K562 (cell line): Measurements from ENCODE around the gene ZBTB8A. TPM values are rescaled to one million over a fixed set of nuclear protein-coding genes. Genes with fewer than 3 reads are reported as not detected.

ENCODE experiments used
- ATAC-seq: fragments of 200-7000 bp; cut with Tn5 transposase; 3 replicates; pipeline ENCODE4 v1.9.1; 2020; ENCODE audit warnings: moderate library complexity
- BruUV-seq: library from RNA; stranded (reverse); fragments of 400-500 nt; replicated peaks from 2 replicates; lab custom pipeline; 2021; lab: Mats Ljungman, UMichigan
- CTCF ChIA-PET: fragments of 300-600 bp; formaldehyde crosslinking; extraction: SDS; loops from one replicate; lab custom pipeline; 2021; ENCODE audit warnings: low intra/inter-chr PET ratio; lab: Yijun Ruan, JAX
- POLR2A ChIA-PET: fragments of 300-600, 350-650 bp; sonication (Branson Sonifier 250); formaldehyde crosslinking; extraction: SDS; loops from one replicate; lab custom pipeline; 2021; ENCODE audit warnings: antibody characterized with exemption, inconsistent platforms; lab: Yijun Ruan, JAX
- DNase-seq, 4 experiments: peaks; one replicate each; pipeline versions ENCODE4 v3.0.0 to v3.0.0-alpha.2; 2011 to 2018; ENCODE audit warnings: low spot score in 3 of 4, mixed read lengths in 3 of 4; ENCODE audit errors: extremely low read depth in 1 of 4
- FAIRE-seq: peaks from 2 replicates; lab custom pipeline; 2011; peaks lifted over from hg19 to GRCh38; lab: Jason Lieb, UNC
- H2AFZ ChIP-seq: 2 replicates; pipeline ENCODE4 v1.6.0; 2011; ENCODE audit warnings: low read depth, low read length, control low read depth, inconsistent platforms
- H3K27ac ChIP-seq: fragments of 200-600 bp; 3 replicates; pipeline ENCODE4 v1.8.0; 2011; ENCODE audit warnings: low read depth, mild to moderate bottlenecking, control low read depth, inconsistent platforms, low read length, moderate library complexity, mixed read lengths; ENCODE audit errors: extremely low read depth
- H3K27me3 ChIP-seq, 2 experiments: fragments of 300-600 bp in 1 of 2; 2 replicates in 1 of 2; 3 replicates in 1 of 2; pipeline versions ENCODE4 v1.6.0 to v1.8.0; 2011; ENCODE audit warnings: inconsistent platforms in 2 of 2, low read length in 2 of 2, mild to moderate bottlenecking in 1 of 2, mixed read lengths in 1 of 2, moderate library complexity in 1 of 2; ENCODE audit not compliant: control insufficient read depth in 2 of 2, insufficient read depth in 2 of 2
- H3K36me3 ChIP-seq: fragments of 300-600 bp; 3 replicates; pipeline ENCODE4 v1.8.0; 2011; ENCODE audit warnings: mild to moderate bottlenecking, low read length, inconsistent platforms; ENCODE audit not compliant: control insufficient read depth, insufficient read depth
- H3K4me1 ChIP-seq, 2 experiments: fragments of 200-600 bp in 1 of 2; replicated peaks in 1 of 2; 2 replicates in 1 of 2; 3 replicates in 1 of 2; pipeline versions ENCODE4 v1.5.1 to v1.8.0; 2011; ENCODE audit warnings: inconsistent platforms in 2 of 2, low read length in 2 of 2, mild to moderate bottlenecking in 1 of 2, mixed read lengths in 1 of 2, moderate library complexity in 1 of 2; ENCODE audit not compliant: control insufficient read depth in 2 of 2, insufficient read depth in 2 of 2
- H3K4me2 ChIP-seq: 2 replicates; pipeline ENCODE4 v1.6.1; 2011; ENCODE audit warnings: low read length, control low read depth, inconsistent platforms, mixed read lengths; ENCODE audit not compliant: insufficient read depth
- H3K4me3 ChIP-seq: fragments of 200-600 bp; sonication (generic), shearing (Covaris generic); 2 replicates; pipeline ENCODE4 v1.5.1; 2016; ENCODE audit warnings: control low read depth, inconsistent platforms
- H3K79me2 ChIP-seq: fragments of 200-600 bp; 3 replicates; pipeline ENCODE4 v1.8.0; 2011; ENCODE audit warnings: low read length, inconsistent platforms; ENCODE audit not compliant: control insufficient read depth, insufficient read depth
- H3K9ac ChIP-seq, 2 experiments: 2 replicates each; pipeline versions ENCODE4 v1.6.0 to v1.6.1; 2011; ENCODE audit warnings: low read depth in 2 of 2, low read length in 2 of 2, control low read depth in 1 of 2, inconsistent platforms in 1 of 2, mild to moderate bottlenecking in 1 of 2, mixed read lengths in 1 of 2; ENCODE audit not compliant: insufficient read depth in 1 of 2
- H3K9me1 ChIP-seq: one replicate; pipeline ENCODE4 v1.6.0; 2011; ENCODE audit warnings: inconsistent platforms, mild to moderate bottlenecking, low read length, moderate library complexity; ENCODE audit not compliant: control insufficient read depth, insufficient read depth
- H3K9me3 ChIP-seq: replicated peaks from 2 replicates; pipeline ENCODE4 v1.5.1; 2011; ENCODE audit warnings: low read depth, low read length, inconsistent platforms; ENCODE audit not compliant: control insufficient read depth, insufficient read depth
- H4K20me1 ChIP-seq: replicated peaks from 2 replicates; pipeline ENCODE4 v1.6.1; 2011; ENCODE audit warnings: low read length, inconsistent platforms, mixed read lengths; ENCODE audit not compliant: control insufficient read depth, insufficient read depth
- GATAD2B ChIP-seq: fragments of 450-650 bp; IDR thresholded peaks from 2 replicates; pipeline ENCODE4 v1.6.1; 2017; ENCODE audit warnings: mild to moderate bottlenecking, borderline replicate concordance
- JUND ChIP-seq, 2 experiments: IDR thresholded peaks; 2 replicates in 1 of 2; 3 replicates in 1 of 2; pipeline ENCODE4 v1.6.1; 2011; ENCODE audit warnings: borderline replicate concordance in 2 of 2, low read depth in 2 of 2, low read length in 2 of 2, improper control_type of control experiment in 1 of 2, missing biosample characterization in 1 of 2, missing genetic modification characterization in 1 of 2, missing genetic modification reagents in 1 of 2
- SPI1 ChIP-seq: IDR thresholded peaks from 2 replicates; pipeline ENCODE4 v1.6.1; 2011; ENCODE audit warnings: low read depth, low read length, control low read depth, borderline replicate concordance
- SREBF1 ChIP-seq: fragments of 150-350 bp; IDR thresholded peaks from 2 replicates; pipeline ENCODE4 v1.6.1; 2014; ENCODE audit warnings: antibody characterized with exemption, low read depth, low read length, borderline replicate concordance
- SREBF2 ChIP-seq: sonication (generic); formaldehyde crosslinking; IDR thresholded peaks from 2 replicates; pipeline ENCODE4 v1.4.0; 2020; ENCODE audit warnings: mild to moderate bottlenecking, missing genetic modification reagents
- ZNF140 ChIP-seq: fragments of 250-450 bp; sonication (Bioruptor Pico); IDR thresholded peaks from 2 replicates; pipeline ENCODE4 v1.8.0; 2021; ENCODE audit warnings: moderate library complexity, mild to moderate bottlenecking, inconsistent platforms
- whole genome bisulfite sequencing: fragments of 100-300 bp; shearing (Covaris generic); methylation state at CpG from one replicate; pipeline ENCODE4 v1.1.6; 2016; ENCODE audit warnings: low coverage, mixed read lengths; ENCODE audit not compliant: insufficient coverage; ENCODE audit errors: missing lambda C conversion rate; 5-methylcytosine and 5-hydroxymethylcytosine counted together
- in situ Hi-C: fragments of 300-500 bp; cut with MboI; formaldehyde crosslinking; loops from 4 replicates; pipeline ENCODE4 v1.15.0; 2018; ENCODE audit warnings: inconsistent platforms, mixed read lengths
- intact Hi-C: fragments of 100-400 bp; cut with micrococcal nuclease; formaldehyde crosslinking; loops from 2 replicates; pipeline ENCODE4 v1.14.2; 2022
- polyA plus RNA-seq, 8 experiments: library from polyadenylated mRNA; depleted of rRNA in 4 of 8; stranded (reverse) in 5 of 8; unstranded in 3 of 8; fragments of >200 nt; fragmentation: Nextera tagmentation in 2 of 8; fragmentation: Illumina TruSeq in 1 of 8; extraction: Ambion mirVana in 2 of 8; extraction: Trizol in 1 of 8; gene quantifications; 2 replicates each; pipeline versions ENCODE4 v1.2.1 to v1.2.3, GENCODE V29; 2011 to 2014; ENCODE audit warnings: inconsistent platforms in 1 of 8, missing spikeins in 1 of 8
- total RNA-seq, 7 experiments: library from RNA; depleted of rRNA in 6 of 7; stranded (reverse); fragments of >200 nt in 6 of 7; fragmentation: Illumina TruSeq in 2 of 7; extraction: Trizol in 2 of 7; gene quantifications; 2 replicates each; pipeline versions ENCODE4 v1.2.1 to v1.2.3, GENCODE V29; 2011 to 2021; ENCODE audit warnings: low replicate concordance in 1 of 7

ZBTB8A gene
- total and polyA plus RNA-seq, 9 of the 15 experiments (the other 6 are each of a cell fraction or from before 2014, with no cell fraction given) = 0.01 to 0.64 (median 0.09) TPM

DNA sequence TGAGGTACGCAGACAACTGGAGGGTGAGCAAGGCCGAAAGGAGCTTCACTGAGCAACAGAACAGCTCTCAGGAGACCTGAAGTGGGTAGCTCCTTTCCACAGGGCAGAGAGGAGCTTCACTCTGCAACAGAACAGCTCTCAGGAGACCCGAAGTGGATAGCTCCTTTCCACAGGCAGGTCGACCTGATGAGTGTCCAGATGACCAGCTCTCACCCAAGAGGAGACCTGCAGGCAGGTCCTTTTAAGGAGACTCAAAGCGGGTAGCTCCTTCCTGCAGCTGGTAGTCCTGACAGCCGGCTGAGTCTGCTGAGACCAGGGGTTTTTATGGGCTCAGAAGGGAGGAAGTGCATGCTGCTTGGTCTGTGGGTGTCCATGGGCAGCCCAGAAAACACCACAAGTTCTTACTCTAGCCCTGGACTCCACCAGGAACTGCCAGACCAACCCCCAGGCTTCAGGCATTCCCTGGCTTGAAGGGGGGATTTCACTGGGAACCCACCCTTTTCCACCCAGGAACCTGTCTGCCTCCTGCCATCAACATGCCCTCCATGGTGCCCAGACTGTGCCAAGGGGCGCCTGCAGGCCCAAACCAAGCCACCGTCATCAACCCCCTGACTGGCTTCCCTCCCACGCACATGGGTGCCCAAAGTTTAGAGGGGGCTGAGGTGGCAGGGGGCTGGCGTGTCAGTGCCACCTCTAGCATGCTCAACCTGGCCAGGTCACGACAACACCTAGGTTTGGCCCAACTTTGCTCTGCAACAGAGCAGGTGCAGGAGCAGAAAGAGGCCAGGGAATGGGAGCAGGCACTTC is 67.5 kb downstream of the ZBTB8A start:
- Histone ChIP-seq H3K27ac (no peak overlapping the region), H3K4me3 (no peak overlapping the region), H3K4me2 (no peak overlapping the region), H3K27me3 (peaks cover 19 to 23% of the 10 kb centered on the region in 2 experiments; a peak in 4 of 5 replicates), H4K20me1 (no peaks in the 10 kb centered on the region), H3K9me3 (no peaks in the 10 kb centered on the region), H2AFZ (no peak overlapping the region), H3K36me3 (no peaks in the 10 kb centered on the region), H3K9ac (no peak overlapping the region; a peak in 2 of 4 replicates), H3K9me1 (no peaks in the 10 kb centered on the region), H3K4me1 (peaks cover 0 to 8% of the 10 kb centered on the region in 2 experiments; a peak in 2 of 5 replicates), H3K79me2 (no peaks in the 10 kb centered on the region)
- in situ Hi-C loops (no loop called here), intact Hi-C loops (no loop called here)
- ATAC-seq (peak; percentile 57), FAIRE-seq (no peak), DNase-seq (no peak)
- 3% methylated on average over 11 of the region's 11 CpGs for WGBS
- TF ChIP-seq SPI1 (peak; percentile 43; the same call in 1 of the 2 replicates), ZNF140 (CRISPR knock-in tag) (no peak), SREBF2 (CRISPR knock-in tag) (no peak), GATAD2B (no peak), SREBF1 (no peak), JUND (IDR thresholded peaks at IDR 0.05; ENCODE audit: borderline replicate concordance, low read depth, low read length) (no peak), JUND (tag; IDR thresholded peaks at IDR 0.05; ENCODE audit: borderline replicate concordance, low read depth, low read length) (no peak)
- no TSS peak for BruUV-seq
- POLR2A ChIA-PET = interaction anchor here (0.6 to 1.2 kb wide), 6 partner anchors 9 to 1583 kb away, joined by 3 to 5 read pairs (median 3); partner anchors contain the start of gene ZBTB8OS
- CTCF ChIA-PET = no interaction called here
